ENCODE results near the gene HDAC9.

The HDAC9 gene

GRCh38 chr7:18497800-18498199 lies 2.3 kb downstream of the HDAC9 start:
- no peak for ATAC-seq
- no peak for TF ChIP-seq ARNTL (CRISPR knock-in tag; IDR thresholded peaks at IDR 0.05; ENCODE audit: borderline replicate concordance, low read depth)
- no peak for TF ChIP-seq ESRRG (CRISPR knock-in tag; IDR thresholded peaks at IDR 0.05)
- no peak for TF ChIP-seq TCF4 (CRISPR knock-in tag; IDR thresholded peaks at IDR 0.05; ENCODE audit: borderline replicate concordance)
- no peak for TF ChIP-seq TOX (CRISPR knock-in tag; IDR thresholded peaks at IDR 0.05; ENCODE audit: borderline replicate concordance)

DNA sequence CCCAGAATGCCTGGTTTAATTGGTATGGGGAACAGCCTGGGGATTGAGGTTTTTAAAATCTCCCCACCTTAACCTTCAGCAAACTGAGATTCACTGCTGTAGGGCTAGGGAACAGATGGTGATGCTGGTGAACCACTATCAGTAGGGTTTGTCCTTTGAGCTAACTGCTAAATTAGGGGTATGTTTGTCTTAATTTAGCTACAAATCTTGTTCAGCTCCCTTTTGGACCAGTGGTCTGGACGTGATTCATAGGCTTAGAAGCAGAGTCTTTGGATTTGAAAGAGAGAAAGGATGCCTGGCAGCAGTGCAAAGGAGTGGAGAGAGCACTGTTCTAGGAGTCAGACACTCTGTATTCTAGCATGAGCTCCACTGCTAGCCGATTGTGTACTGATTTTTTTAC lies 2.8 kb downstream of the HDAC9 start:
- ATAC-seq, result no peak
- TF ChIP-seq PATZ1 (CRISPR knock-in tag; IDR thresholded peaks at IDR 0.05; ENCODE audit: borderline replicate concordance) (no peak), RARB (CRISPR knock-in tag; IDR thresholded peaks at IDR 0.05) (no peak), GLIS3 (CRISPR knock-in tag; IDR thresholded peaks at IDR 0.05) (0 out of 2 replicates have a peak, but pooled peaks have one; percentile 37), TCF4 (CRISPR knock-in tag; IDR thresholded peaks at IDR 0.05; ENCODE audit: borderline replicate concordance) (peak; percentile 18; the same call in 1 of the 2 replicates), ZNF565 (CRISPR knock-in tag; conservative IDR thresholded peaks at IDR 0.05; ENCODE audit: low read depth) (no peak)

- no peak for ATAC-seq
- peak; percentile 65; the same call in 1 of the 2 replicates for TF ChIP-seq TCF4 (CRISPR knock-in tag; IDR thresholded peaks at IDR 0.05; ENCODE audit: borderline replicate concordance)
- TF ChIP-seq ZFP3 (CRISPR knock-in tag; IDR thresholded peaks at IDR 0.05), result 0 out of 2 replicates have a peak, but pooled peaks have one; percentile 47
- no peak for TF ChIP-seq ZNF8 (CRISPR knock-in tag; IDR thresholded peaks at IDR 0.05)
- TF ChIP-seq ISL1 (CRISPR knock-in tag; IDR thresholded peaks at IDR 0.05), result peak; percentile 84
- no peak for TF ChIP-seq ZC3H10 (CRISPR knock-in tag; IDR thresholded peaks at IDR 0.05)
- peak; percentile 88 for TF ChIP-seq TSHZ2 (CRISPR knock-in tag; IDR thresholded peaks at IDR 0.05)
- no peak for TF ChIP-seq PATZ1 (CRISPR knock-in tag; IDR thresholded peaks at IDR 0.05; ENCODE audit: borderline replicate concordance)
- TF ChIP-seq TOX (CRISPR knock-in tag; IDR thresholded peaks at IDR 0.05; ENCODE audit: borderline replicate concordance), result no peak
- no peak for TF ChIP-seq OSR1 (CRISPR knock-in tag; IDR thresholded peaks at IDR 0.05)
Measured at GRCh38 chr7:18499407-18500177, 4.0 kb downstream of the HDAC9 start.

GRCh38 chr7:18503126-18503866 lies 7.7 kb downstream of the HDAC9 start:
- ATAC-seq, result no peak
- TF ChIP-seq ZNF565 (CRISPR knock-in tag; conservative IDR thresholded peaks at IDR 0.05; ENCODE audit: low read depth), result no peak
- TF ChIP-seq, protein P1, sequence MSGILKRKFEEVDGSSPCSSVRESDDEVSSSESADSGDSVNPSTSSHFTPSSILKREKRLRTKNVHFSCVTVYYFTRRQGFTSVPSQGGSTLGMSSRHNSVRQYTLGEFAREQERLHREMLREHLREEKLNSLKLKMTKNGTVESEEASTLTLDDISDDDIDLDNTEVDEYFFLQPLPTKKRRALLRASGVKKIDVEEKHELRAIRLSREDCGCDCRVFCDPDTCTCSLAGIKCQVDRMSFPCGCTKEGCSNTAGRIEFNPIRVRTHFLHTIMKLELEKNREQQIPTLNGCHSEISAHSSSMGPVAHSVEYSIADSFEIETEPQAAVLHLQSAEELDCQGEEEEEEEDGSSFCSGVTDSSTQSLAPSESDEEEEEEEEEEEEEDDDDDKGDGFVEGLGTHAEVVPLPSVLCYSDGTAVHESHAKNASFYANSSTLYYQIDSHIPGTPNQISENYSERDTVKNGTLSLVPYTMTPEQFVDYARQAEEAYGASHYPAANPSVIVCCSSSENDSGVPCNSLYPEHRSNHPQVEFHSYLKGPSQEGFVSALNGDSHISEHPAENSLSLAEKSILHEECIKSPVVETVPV (CRISPR knock-in tag; IDR thresholded peaks at IDR 0.05), result no peak
- TF ChIP-seq PPARA (CRISPR knock-in tag; IDR thresholded peaks at IDR 0.05; ENCODE audit: borderline replicate concordance), result no peak
- TF ChIP-seq GLIS3 (CRISPR knock-in tag; IDR thresholded peaks at IDR 0.05), result no peak
- no peak for TF ChIP-seq ZC3H10 (CRISPR knock-in tag; IDR thresholded peaks at IDR 0.05)
- TF ChIP-seq RARB (CRISPR knock-in tag; IDR thresholded peaks at IDR 0.05), result no peak
- no peak for TF ChIP-seq ZFP30 (CRISPR knock-in tag; IDR thresholded peaks at IDR 0.05)
- TF ChIP-seq, protein P2, sequence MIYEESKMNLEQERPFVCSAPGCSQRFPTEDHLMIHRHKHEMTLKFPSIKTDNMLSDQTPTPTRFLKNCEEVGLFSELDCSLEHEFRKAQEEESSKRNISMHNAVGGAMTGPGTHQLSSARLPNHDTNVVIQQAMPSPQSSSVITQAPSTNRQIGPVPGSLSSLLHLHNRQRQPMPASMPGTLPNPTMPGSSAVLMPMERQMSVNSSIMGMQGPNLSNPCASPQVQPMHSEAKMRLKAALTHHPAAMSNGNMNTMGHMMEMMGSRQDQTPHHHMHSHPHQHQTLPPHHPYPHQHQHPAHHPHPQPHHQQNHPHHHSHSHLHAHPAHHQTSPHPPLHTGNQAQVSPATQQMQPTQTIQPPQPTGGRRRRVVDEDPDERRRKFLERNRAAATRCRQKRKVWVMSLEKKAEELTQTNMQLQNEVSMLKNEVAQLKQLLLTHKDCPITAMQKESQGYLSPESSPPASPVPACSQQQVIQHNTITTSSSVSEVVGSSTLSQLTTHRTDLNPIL (CRISPR knock-in tag; IDR thresholded peaks at IDR 0.05; ENCODE audit: low read depth), result no peak
- no peak for TF ChIP-seq ISL1 (CRISPR knock-in tag; IDR thresholded peaks at IDR 0.05)
- no peak for TF ChIP-seq TCF4 (CRISPR knock-in tag; IDR thresholded peaks at IDR 0.05; ENCODE audit: borderline replicate concordance)
- TF ChIP-seq PATZ1 (CRISPR knock-in tag; IDR thresholded peaks at IDR 0.05; ENCODE audit: borderline replicate concordance), result no peak
- no peak for TF ChIP-seq BACH2 (CRISPR knock-in tag; IDR thresholded peaks at IDR 0.05; ENCODE audit: borderline replicate concordance)
- TF ChIP-seq CSDC2 (CRISPR knock-in tag; IDR thresholded peaks at IDR 0.05), result no peak
- TF ChIP-seq OSR1 (CRISPR knock-in tag; IDR thresholded peaks at IDR 0.05), result no peak
- TF ChIP-seq ESRRG (CRISPR knock-in tag; IDR thresholded peaks at IDR 0.05), result no peak
- TF ChIP-seq ZNF8 (CRISPR knock-in tag; IDR thresholded peaks at IDR 0.05), result no peak

All from SK-N-SH treated with all-trans-retinoic acid at 6 μM for 48 hours (cell line).